ENCODE measurements around the gene GLRX5. TPM values are rescaled to one million over a fixed set of nuclear protein-coding genes. Genes with fewer than 3 reads are reported as not detected.
A peak's percentile ranks its signal among the peaks of the same experiment; 100 is the strongest.

The GLRX5 gene
- total RNA-seq, 2 donors from 2014 or later = 21.5 to 49.1 TPM

GRCh38 chr14:95535226-95536021 is 574 bp downstream of the GLRX5 start:
- ATAC-seq = peak; percentile 7
- DNase-seq = peak in 3 of 4 donors; percentile 31 to 44 (median 37)
- Histone ChIP-seq H3K4me1 (peaks cover 72% of the 10 kb centered on the region), H3K4me3 (peak overlapping the region; percentile 67 to 74), H3K27me3 (no peaks in the 10 kb centered on the region), H3K9me3 (no peaks in the 10 kb centered on the region), H3K27ac (peak overlapping the region; percentile 72 to 87 (median 83)), H3K36me3 (replicated peaks in 1 of 2; ENCODE audit: insufficient read depth in 1 of 2, low read depth in 2 of 2) (no peaks in the 10 kb centered on the region)
- no peak for TF ChIP-seq POLR2A (IDR thresholded peaks at IDR 0.05)
- TF ChIP-seq CTCF (IDR thresholded peaks at IDR 0.05) = no peak
- WGBS, 2 donors = 1 to 2% methylated on average over 13 to 52 of the region's 52 CpGs
- intact Hi-C loops (cut with DNase I) = no loop called here

- intact Hi-C loops (cut with DNase I) = no loop called here
- ATAC-seq = no peak
- Histone ChIP-seq H3K27me3 (no peaks in the 10 kb centered on the region), H3K36me3 (replicated peaks in 1 of 2; ENCODE audit: insufficient read depth in 1 of 2, low read depth in 2 of 2) (no peaks in the 10 kb centered on the region), H3K4me1 (peaks cover 67% of the 10 kb centered on the region), H3K9me3 (no peaks in the 10 kb centered on the region), H3K4me3 (peak overlapping the region; percentile 67 to 74), H3K27ac (peak overlapping the region in 3 of 4 donors; percentile 72 to 87 (median 85))
- no peak for TF ChIP-seq CTCF (IDR thresholded peaks at IDR 0.05)
- TF ChIP-seq POLR2A (IDR thresholded peaks at IDR 0.05) = no peak
- 9 to 14% methylated on average over 1 to 4 of the region's 4 CpGs for WGBS, 2 donors
- DNase-seq = no peak
These were observed 1.3 kb downstream of the GLRX5 start for GRCh38 chr14:95536036-95536593.

GRCh38 chr14:95536671-95537070 is 1.8 kb downstream of the GLRX5 start:
- Histone ChIP-seq H3K4me3 (no peak overlapping the region), H3K36me3 (replicated peaks in 1 of 2; ENCODE audit: insufficient read depth in 1 of 2, low read depth in 2 of 2) (no peaks in the 10 kb centered on the region), H3K27ac (peak overlapping the region in 1 of 4 donors; percentile 87), H3K9me3 (no peaks in the 10 kb centered on the region), H3K27me3 (no peaks in the 10 kb centered on the region), H3K4me1 (peaks cover 67% of the 10 kb centered on the region)
- WGBS, 2 donors = 26 to 29% methylated on average over 5 of the region's 5 CpGs
- no peak for DNase-seq
- intact Hi-C loops (cut with DNase I) = no loop called here
- no peak for TF ChIP-seq POLR2A (IDR thresholded peaks at IDR 0.05)
- no peak for TF ChIP-seq CTCF (IDR thresholded peaks at IDR 0.05)
- ATAC-seq = no peak

DNA sequence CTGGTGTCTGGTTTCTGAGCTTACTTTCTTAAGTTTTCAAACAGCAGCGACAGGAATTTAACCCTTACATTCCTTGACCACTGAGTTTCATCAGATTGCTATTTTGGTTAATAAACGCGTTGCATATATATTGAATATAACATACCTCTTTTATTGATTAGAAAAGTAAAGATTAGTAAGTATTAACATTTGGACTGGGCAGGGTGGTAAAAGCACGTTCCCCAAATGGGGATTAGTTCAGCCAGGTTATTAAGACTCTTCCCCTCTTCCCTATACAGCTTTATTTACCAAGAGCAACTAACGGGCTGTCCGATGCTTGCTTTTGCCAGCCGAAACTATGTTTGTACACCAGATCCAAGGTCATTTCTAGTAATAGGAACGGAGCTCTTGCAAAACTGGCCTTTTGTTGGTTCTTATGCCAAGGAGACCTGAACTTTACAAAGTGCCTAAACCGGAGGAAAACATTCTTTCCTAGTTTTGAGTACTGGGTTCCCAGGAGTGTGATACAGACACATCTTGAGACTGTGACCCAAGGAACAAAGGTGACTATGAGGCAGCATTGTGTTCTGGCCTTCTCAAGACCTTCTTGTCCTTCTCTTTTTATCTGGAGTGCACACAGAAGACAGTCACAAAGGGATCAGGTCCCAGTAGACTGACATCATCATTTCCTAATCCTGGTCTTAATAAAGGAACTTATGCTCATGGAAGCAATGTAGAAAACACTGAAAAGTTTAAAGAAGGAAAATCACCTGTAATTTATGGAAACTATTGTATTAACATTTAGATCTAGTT is 2.6 kb downstream of the GLRX5 start:
- H3K27ac ChIP-seq = peak overlapping the region; percentile 13 to 67 (median 48)

More for the DNA sequence above, 2.6 kb downstream of the GLRX5 start:
- Histone ChIP-seq H3K27me3 (no peaks in the 10 kb centered on the region), H3K9me3 (no peaks in the 10 kb centered on the region), H3K4me1 (peaks cover 61% of the 10 kb centered on the region), H3K36me3 (replicated peaks in 1 of 2; ENCODE audit: insufficient read depth in 1 of 2, low read depth in 2 of 2) (no peaks in the 10 kb centered on the region), H3K4me3 (no peak overlapping the region)
- intact Hi-C loops (cut with DNase I) = no loop called here
- ATAC-seq (no peak), DNase-seq (peak in 1 of 4 donors; percentile 34)
- no peak for TF ChIP-seq POLR2A (IDR thresholded peaks at IDR 0.05)
- TF ChIP-seq CTCF (IDR thresholded peaks at IDR 0.05) = no peak
- 16 to 19% methylated on average over 9 of the region's 9 CpGs for WGBS, 2 donors
